T-cell (primary cell): ENCODE data around the gene TMEM60. TPM values are rescaled to one million over a fixed set of nuclear protein-coding genes. Genes with fewer than 3 reads are reported as not detected.

Experiments used
- ATAC-seq, 4 experiments: fragments of 200-7000 bp in 3 of 4; fragments of 150-1000 bp in 1 of 4; cut with Tn5 transposase; replicated peaks in 1 of 4; 1 replicate in 3 of 4; 2 replicates in 1 of 4; pipeline ENCODE4 v1.10.0; 2021; ENCODE audit warnings: moderate library complexity in 3 of 4, mild to moderate bottlenecking in 2 of 4, moderate number of reproducible peaks in 1 of 4
- CTCF ChIA-PET, 2 donors: fragments of 300-600 bp; sonication (Branson Sonifier 250); formaldehyde crosslinking; loops; one replicate each; lab custom pipeline; 2022; ENCODE audit warnings: antibody characterized with exemption in 2 of 2; lab: Charles Lee
- POLR2A ChIA-PET, 2 donors: fragments of 300-600 bp; sonication (Branson Sonifier 250); formaldehyde crosslinking; loops; one replicate each; lab custom pipeline; 2022; ENCODE audit warnings: antibody characterized with exemption in 2 of 2; lab: Charles Lee
- DNase-seq, 35 experiments: peaks; one replicate each; pipeline versions ENCODE4 v3.0.0 to v3.0.0-alpha.2; 2013 to 2023
- H3K27ac ChIP-seq: one replicate; pipeline ENCODE4 v1.5.1; 2013; ENCODE audit warnings: low read length
- H3K27me3 ChIP-seq, 2 experiments: replicated peaks in 1 of 2; 1 replicate in 1 of 2; 2 replicates in 1 of 2; pipeline versions ENCODE4 v1.6.1 to v1.7.0; 2013; ENCODE audit warnings: low read length in 1 of 2, mixed read lengths in 1 of 2; ENCODE audit not compliant: control insufficient read depth in 2 of 2, insufficient read depth in 2 of 2; ENCODE audit errors: extremely low read depth in 1 of 2
- H3K36me3 ChIP-seq, 2 donors: 1 replicate in 1 of 2; 2 replicates in 1 of 2; pipeline versions ENCODE4 v1.6.1 to v1.7.0; 2013; ENCODE audit warnings: low read length in 1 of 2; ENCODE audit not compliant: control insufficient read depth in 2 of 2, insufficient read depth in 1 of 2; ENCODE audit errors: extremely low read depth in 1 of 2
- H3K4me1 ChIP-seq, 2 experiments: 1 replicate in 1 of 2; 2 replicates in 1 of 2; pipeline versions ENCODE4 v1.6.1 to v1.7.0; 2013; ENCODE audit warnings: low read length in 2 of 2, mixed read lengths in 1 of 2; ENCODE audit not compliant: insufficient read depth in 2 of 2, control insufficient read depth in 1 of 2; ENCODE audit errors: extremely low read depth in 1 of 2
- H3K4me3 ChIP-seq, 2 donors: 1 replicate in 1 of 2; 2 replicates in 1 of 2; pipeline versions ENCODE4 v1.5.1 to v1.7.0; 2013; ENCODE audit warnings: mild to moderate bottlenecking in 2 of 2, low read length in 1 of 2, moderate library complexity in 1 of 2; ENCODE audit not compliant: control insufficient read depth in 1 of 2; ENCODE audit errors: extremely low read depth in 1 of 2
- H3K9me3 ChIP-seq: 2 replicates; pipeline ENCODE4 v1.7.0; 2013
- H3K27ac Mint-ChIP-seq, 2 donors: one replicate each; pipeline ENCODE4 v1.8.0; 2020 to 2021; ENCODE audit warnings: mild to moderate bottlenecking in 2 of 2, mixed read lengths in 2 of 2
- H3K27me3 Mint-ChIP-seq, 2 donors: one replicate each; pipeline ENCODE4 v1.8.0; 2021 to 2022; ENCODE audit warnings: mixed read lengths in 2 of 2
- H3K36me3 Mint-ChIP-seq: one replicate; pipeline ENCODE4 v1.8.0; 2021; ENCODE audit warnings: mixed read lengths
- H3K4me1 Mint-ChIP-seq, 3 donors: one replicate each; pipeline ENCODE4 v1.8.0; 2020 to 2022; ENCODE audit warnings: mixed read lengths in 3 of 3, mild to moderate bottlenecking in 1 of 3
- H3K4me3 Mint-ChIP-seq, 3 donors: one replicate each; pipeline ENCODE4 v1.8.0; 2020 to 2022; ENCODE audit warnings: mild to moderate bottlenecking in 3 of 3, mixed read lengths in 3 of 3, moderate library complexity in 3 of 3
- H3K9me3 Mint-ChIP-seq, 3 donors: one replicate each; pipeline ENCODE4 v1.8.0; 2020 to 2022; ENCODE audit warnings: mixed read lengths in 3 of 3
- WGBS: methylation state at CpG from one replicate; pipeline ENCODE4 v1.1.5; 2013; ENCODE audit warnings: missing lambda C conversion rate; ENCODE audit not compliant: insufficient coverage; 5-methylcytosine and 5-hydroxymethylcytosine counted together
- total RNA-seq, 35 experiments: library from RNA in 6 of 35; stranded (reverse) in 6 of 35; fragments of 120-200 nt in 1 of 35; gene quantifications; one replicate each; pipeline versions ENCODE4 v1.2.1 to v1.2.4 and lab custom pipeline; 2013 to 2026

Gene TMEM60
- total RNA-seq, 5 donors from 2014 or later (not counting 1 experiment from before 2014, with no cell fraction given), result 3.6 to 13.0 (median 10.6) TPM

DNA sequence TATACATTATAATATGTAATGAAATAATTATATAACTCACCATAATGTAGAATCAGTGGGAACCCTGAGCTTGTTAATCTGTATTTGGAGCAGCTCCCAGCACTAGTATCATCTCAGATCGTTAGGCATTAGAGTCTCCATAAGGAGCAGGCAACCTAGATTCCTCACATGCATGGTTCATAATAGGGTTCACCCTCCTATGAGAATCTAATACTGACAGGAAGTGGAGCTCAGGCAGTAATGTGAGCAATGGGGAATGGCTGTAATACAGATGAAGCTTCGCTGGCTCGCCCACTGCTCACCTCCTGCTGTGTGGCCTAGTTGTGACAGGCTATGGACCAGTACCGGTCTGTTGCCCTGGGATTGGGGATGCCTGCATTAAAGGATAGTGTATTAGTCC lies 52.5 kb downstream of the TMEM60 start:
- no peaks in the 10 kb centered on the region for H3K27me3 Mint-ChIP-seq
- ATAC-seq (no peak), DNase-seq (no peak)
- H3K36me3 Mint-ChIP-seq, result peaks cover 33% of the 10 kb centered on the region
- POLR2A ChIA-PET, result no interaction called here
- CTCF ChIA-PET, result interaction anchor here in 1 of 2 donors (1.0 kb wide), 1 partner anchor 94 kb away, joined by 3 read pairs; no protein-coding TSS in a partner anchor
- H3K4me1 Mint-ChIP-seq, result peaks cover 42 to 46% (median 44%) of the 10 kb centered on the region in 3 donors
- H3K27ac Mint-ChIP-seq, result no peak overlapping the region
- no peaks in the 10 kb centered on the region for H3K9me3 Mint-ChIP-seq
- H3K36me3 ChIP-seq, result peaks cover 4 to 22% of the 10 kb centered on the region in 2 donors
- WGBS, result 100% methylated on average over 3 of the region's 4 CpGs
- no peak overlapping the region for H3K4me3 Mint-ChIP-seq
- no peak overlapping the region for H3K4me3 ChIP-seq
- peaks cover 0 to 7% of the 10 kb centered on the region in 2 experiments for H3K4me1 ChIP-seq
- no peaks in the 10 kb centered on the region for H3K9me3 ChIP-seq
- H3K27ac ChIP-seq, result no peak overlapping the region
- no peaks in the 10 kb centered on the region for H3K27me3 ChIP-seq

Other genes starting within 250 kb of the TMEM60 start
- gene RSBN1L, start 102.0 kb downstream of the TMEM60 start, total RNA-seq, result 10 to 100 TPM; 27.1 to 35.9 (median 32.4) TPM
- gene PHTF2, start 339 bp upstream of the TMEM60 start, total RNA-seq, result 10 to 100 TPM; 19.7 to 35.8 (median 28.0) TPM